Hepatocyte (in vitro differentiated cells): ENCODE data around the gene CLTB.
"Not testable (repeated sequence)": the region's sequence is repeated elsewhere in the genome, so short reads cannot be mapped to it uniquely, and the experiment has no call there.

Source experiments
- EZH2phosphoT487 ChIP-seq: fragments of 200-600 bp; sonication (generic); IDR thresholded peaks from one replicate; pipeline ENCODE4 v1.6.1; 2018; ENCODE audit warnings: antibody characterized with exemption, mild to moderate bottlenecking, low read depth, moderate library complexity; ENCODE audit not compliant: unreplicated experiment, severe bottlenecking
- TF ChIP-seq, protein P1 (sequence below): fragments of 200-600 bp; sonication (generic); IDR thresholded peaks from 2 replicates; pipeline ENCODE4 v1.5.1; 2016; ENCODE audit warnings: antibody characterized with exemption, mild to moderate bottlenecking; ENCODE audit not compliant: poor library complexity

DNA sequence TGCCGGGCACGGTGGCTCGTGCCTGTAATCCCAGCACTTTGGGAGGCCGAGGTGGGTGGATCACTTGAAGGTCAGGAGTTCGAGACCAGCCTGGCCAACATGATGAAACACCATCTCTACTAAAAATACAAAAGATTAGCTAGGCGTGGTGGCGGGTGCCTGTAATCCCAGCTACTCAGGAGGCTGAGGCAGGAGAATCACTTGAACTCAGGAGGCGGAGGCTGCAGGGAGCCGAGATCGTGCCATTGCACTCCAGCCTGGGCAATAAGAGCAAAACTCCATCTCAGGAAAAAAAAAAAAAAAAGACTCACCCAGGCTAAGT is 8.1 kb downstream of the CLTB start:
- TF ChIP-seq, protein P1, sequence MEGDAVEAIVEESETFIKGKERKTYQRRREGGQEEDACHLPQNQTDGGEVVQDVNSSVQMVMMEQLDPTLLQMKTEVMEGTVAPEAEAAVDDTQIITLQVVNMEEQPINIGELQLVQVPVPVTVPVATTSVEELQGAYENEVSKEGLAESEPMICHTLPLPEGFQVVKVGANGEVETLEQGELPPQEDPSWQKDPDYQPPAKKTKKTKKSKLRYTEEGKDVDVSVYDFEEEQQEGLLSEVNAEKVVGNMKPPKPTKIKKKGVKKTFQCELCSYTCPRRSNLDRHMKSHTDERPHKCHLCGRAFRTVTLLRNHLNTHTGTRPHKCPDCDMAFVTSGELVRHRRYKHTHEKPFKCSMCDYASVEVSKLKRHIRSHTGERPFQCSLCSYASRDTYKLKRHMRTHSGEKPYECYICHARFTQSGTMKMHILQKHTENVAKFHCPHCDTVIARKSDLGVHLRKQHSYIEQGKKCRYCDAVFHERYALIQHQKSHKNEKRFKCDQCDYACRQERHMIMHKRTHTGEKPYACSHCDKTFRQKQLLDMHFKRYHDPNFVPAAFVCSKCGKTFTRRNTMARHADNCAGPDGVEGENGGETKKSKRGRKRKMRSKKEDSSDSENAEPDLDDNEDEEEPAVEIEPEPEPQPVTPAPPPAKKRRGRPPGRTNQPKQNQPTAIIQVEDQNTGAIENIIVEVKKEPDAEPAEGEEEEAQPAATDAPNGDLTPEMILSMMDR: not testable (repeated sequence)
- not testable (repeated sequence) for TF ChIP-seq EZH2phosphoT487
